Neural crest cell (in vitro differentiated cells): Measurements from ENCODE around the gene PPP2R3A. TPM values are rescaled to one million over a fixed set of nuclear protein-coding genes. Genes with fewer than 3 reads are reported as not detected.

ENCODE experiments used
- DNase-seq: peaks from one replicate; pipeline ENCODE4 v3.0.0; 2021; ENCODE audit warnings: low read depth, mixed read lengths, low spot score
- H3K27ac Mint-ChIP-seq: one replicate; pipeline ENCODE4 v1.8.0; 2021; ENCODE audit warnings: mild to moderate bottlenecking, mixed read lengths; ENCODE audit not compliant: unreplicated experiment
- H3K27me3 Mint-ChIP-seq: 2 replicates; pipeline ENCODE4 v1.8.0; 2021; ENCODE audit warnings: low read depth, mild to moderate bottlenecking, mixed read lengths
- H3K36me3 Mint-ChIP-seq: 2 replicates; pipeline ENCODE4 v1.8.0; 2021; ENCODE audit warnings: low read depth, mild to moderate bottlenecking, mixed read lengths
- H3K4me1 Mint-ChIP-seq: 2 replicates; pipeline ENCODE4 v1.8.0; 2021; ENCODE audit warnings: mixed read lengths
- H3K4me3 Mint-ChIP-seq: one replicate; pipeline ENCODE4 v1.8.0; 2021; ENCODE audit warnings: mild to moderate bottlenecking, mixed read lengths
- H3K9me3 Mint-ChIP-seq: 2 replicates; pipeline ENCODE4 v1.8.0; 2021; ENCODE audit warnings: mixed read lengths
- total RNA-seq: library from RNA; stranded (reverse); gene quantifications from 2 replicates; pipeline ENCODE4 v1.2.1, GENCODE V29; 2021
- TF ChIP-seq, protein P1 (sequence below): fragments of 200-600 bp; sonication (generic); conservative IDR thresholded peaks from 2 replicates; pipeline ENCODE4 v1.5.0; 2021; ENCODE audit warnings: antibody characterized with exemption, mild to moderate bottlenecking

Gene PPP2R3A
- total RNA-seq, 1 donor from 2014 or later = 16.4 TPM

DNA sequence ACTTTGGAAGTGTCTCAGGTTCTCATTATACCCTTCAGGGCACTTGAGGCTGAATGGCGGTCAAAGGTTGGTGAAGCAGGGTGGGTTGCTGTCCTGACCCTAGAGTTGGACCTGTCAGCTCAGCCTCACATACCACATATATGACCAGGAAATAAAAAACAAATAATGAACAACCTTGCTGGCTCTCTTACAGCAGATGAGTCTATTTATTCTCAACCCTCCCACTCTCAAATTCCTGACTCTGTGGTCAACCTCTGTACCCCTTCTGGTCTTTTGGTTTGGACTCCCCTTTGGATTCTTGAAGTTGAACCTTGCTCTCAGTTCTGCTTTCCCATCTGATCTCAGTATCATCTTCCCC lies 16.9 kb downstream of the PPP2R3A start:
- H3K27ac Mint-ChIP-seq = no peak overlapping the region
- TF ChIP-seq, protein P1, sequence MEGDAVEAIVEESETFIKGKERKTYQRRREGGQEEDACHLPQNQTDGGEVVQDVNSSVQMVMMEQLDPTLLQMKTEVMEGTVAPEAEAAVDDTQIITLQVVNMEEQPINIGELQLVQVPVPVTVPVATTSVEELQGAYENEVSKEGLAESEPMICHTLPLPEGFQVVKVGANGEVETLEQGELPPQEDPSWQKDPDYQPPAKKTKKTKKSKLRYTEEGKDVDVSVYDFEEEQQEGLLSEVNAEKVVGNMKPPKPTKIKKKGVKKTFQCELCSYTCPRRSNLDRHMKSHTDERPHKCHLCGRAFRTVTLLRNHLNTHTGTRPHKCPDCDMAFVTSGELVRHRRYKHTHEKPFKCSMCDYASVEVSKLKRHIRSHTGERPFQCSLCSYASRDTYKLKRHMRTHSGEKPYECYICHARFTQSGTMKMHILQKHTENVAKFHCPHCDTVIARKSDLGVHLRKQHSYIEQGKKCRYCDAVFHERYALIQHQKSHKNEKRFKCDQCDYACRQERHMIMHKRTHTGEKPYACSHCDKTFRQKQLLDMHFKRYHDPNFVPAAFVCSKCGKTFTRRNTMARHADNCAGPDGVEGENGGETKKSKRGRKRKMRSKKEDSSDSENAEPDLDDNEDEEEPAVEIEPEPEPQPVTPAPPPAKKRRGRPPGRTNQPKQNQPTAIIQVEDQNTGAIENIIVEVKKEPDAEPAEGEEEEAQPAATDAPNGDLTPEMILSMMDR = no peak
- no peak for DNase-seq
- H3K27me3 Mint-ChIP-seq = no peaks in the 10 kb centered on the region
- H3K9me3 Mint-ChIP-seq = peaks cover 2% of the 10 kb centered on the region
- peaks cover 2% of the 10 kb centered on the region for H3K36me3 Mint-ChIP-seq
- no peaks in the 10 kb centered on the region for H3K4me1 Mint-ChIP-seq
- no peak overlapping the region for H3K4me3 Mint-ChIP-seq

DNA sequence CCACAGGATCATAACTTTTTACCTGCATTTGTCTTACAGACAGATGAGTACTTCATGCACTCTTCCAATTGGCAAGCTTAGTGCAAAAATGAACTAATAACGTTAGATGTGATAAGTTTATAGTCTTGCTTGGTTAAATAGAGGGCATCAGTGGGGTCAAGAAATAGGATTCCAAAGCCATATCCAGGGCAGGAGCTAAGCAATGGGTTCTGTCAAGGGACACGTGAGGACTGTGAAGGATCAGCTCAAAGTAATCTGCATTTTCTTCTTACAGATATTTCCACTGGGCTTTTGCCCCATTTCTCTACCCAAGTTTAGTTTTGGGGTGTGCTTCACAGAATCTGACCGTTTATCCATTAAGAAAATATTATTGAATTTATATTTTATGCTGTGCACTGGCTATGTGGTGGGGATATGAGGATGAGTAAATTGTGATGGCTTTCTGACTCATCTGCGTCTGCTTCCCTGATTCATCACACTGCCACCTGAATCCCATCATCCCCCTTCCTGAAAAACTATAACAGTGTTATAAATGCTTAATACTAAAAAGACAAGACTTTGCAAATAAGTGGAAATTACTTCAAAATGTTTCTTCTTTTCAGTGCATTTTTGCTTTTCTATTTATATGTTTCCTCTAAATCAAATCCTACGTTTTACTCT lies 17.5 kb downstream of the PPP2R3A start:
- Mint-ChIP-seq H3K9me3 (peaks cover 2% of the 10 kb centered on the region), H3K27ac (no peak overlapping the region)

DNA sequence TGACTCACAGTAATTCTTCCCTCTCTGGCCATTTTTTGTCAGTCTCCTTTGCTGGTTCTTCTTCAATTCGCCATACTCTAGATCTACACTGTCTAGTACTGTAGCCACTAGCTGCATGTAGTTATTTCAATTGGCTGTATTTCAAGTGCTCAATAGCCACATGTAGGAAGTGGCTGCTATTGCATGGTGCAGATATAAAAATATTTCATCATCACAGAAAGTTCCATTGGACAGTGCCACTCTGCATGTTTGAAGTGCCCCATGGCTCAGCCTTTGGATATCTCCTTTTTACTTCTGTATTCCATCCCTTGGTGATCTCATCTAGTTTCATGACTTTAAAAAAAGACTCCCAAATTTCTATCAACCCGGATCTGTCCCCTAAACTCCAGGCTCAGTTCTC lies 22.1 kb downstream of the PPP2R3A start:
- Mint-ChIP-seq H3K36me3 (peaks cover under 1% of the 10 kb centered on the region), H3K4me3 (no peak overlapping the region), H3K27ac (no peak overlapping the region)

More for the DNA sequence above, 17.5 kb downstream of the PPP2R3A start:
- Mint-ChIP-seq H3K4me3 (no peak overlapping the region), H3K4me1 (no peaks in the 10 kb centered on the region), H3K36me3 (peaks cover 2% of the 10 kb centered on the region), H3K27me3 (no peaks in the 10 kb centered on the region)
- no peak for DNase-seq
- TF ChIP-seq, protein P1 = no peak

DNA sequence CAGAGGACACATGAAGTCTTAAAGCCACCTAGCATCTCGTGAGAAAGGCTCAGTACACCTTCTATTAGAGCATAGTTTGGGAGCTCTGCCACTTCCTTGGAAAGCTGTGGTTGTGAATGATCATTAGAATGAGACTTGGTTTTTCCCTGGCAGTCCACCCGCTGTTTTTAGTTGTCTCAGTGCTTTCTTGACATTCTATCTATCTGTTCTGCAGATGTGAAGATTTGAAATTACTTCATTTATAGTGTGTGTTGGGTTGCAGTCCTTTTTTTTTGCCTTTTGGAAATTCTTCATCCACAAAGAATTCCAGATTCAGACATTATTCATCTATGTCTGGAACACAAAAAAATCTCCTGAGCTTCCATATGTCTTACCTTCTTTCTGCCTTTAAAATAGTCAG lies 23.7 kb downstream of the PPP2R3A start:
- no peak for DNase-seq
- Mint-ChIP-seq H3K9me3 (no peaks in the 10 kb centered on the region), H3K4me3 (no peak overlapping the region), H3K27ac (no peak overlapping the region), H3K27me3 (no peaks in the 10 kb centered on the region), H3K4me1 (no peaks in the 10 kb centered on the region), H3K36me3 (no peaks in the 10 kb centered on the region)
- TF ChIP-seq, protein P1 = no peak

More for the DNA sequence above, 22.1 kb downstream of the PPP2R3A start:
- DNase-seq = no peak
- Mint-ChIP-seq H3K27me3 (no peaks in the 10 kb centered on the region), H3K9me3 (no peaks in the 10 kb centered on the region), H3K4me1 (no peaks in the 10 kb centered on the region)
- TF ChIP-seq, protein P1 = no peak

DNA sequence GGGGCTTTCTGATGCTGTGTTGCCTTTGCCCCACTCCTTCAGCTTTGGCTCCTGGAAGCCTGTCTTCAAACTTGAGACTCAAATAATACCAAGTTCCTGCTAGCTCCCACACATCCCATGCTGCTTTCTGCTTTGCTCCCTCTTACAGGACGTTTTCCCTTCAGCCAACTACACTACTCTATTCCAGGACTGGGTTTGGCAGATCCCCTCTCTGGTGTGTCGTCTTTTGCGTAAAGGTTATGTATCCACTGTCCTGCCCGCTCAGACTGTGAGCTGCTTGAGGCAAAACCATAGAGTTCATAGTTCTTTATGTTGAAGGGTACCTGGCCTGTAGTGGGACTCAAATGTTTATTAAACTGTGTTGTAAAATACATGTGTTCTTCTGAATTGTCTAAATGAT lies 25.4 kb downstream of the PPP2R3A start:
- H3K4me1 Mint-ChIP-seq = no peaks in the 10 kb centered on the region
- no peaks in the 10 kb centered on the region for H3K36me3 Mint-ChIP-seq
- H3K4me3 Mint-ChIP-seq = no peak overlapping the region
- DNase-seq = no peak
- TF ChIP-seq, protein P1 = no peak
- H3K27me3 Mint-ChIP-seq = no peaks in the 10 kb centered on the region
- H3K27ac Mint-ChIP-seq = no peak overlapping the region
- no peaks in the 10 kb centered on the region for H3K9me3 Mint-ChIP-seq
